HG03108 (cell line): ENCODE results near the gene TMBIM6.

Experiments used
- ATAC-seq: cut with Tn5 transposase; IDR thresholded peaks from one replicate; pipeline ENCODE4 v1.9.1; 2021; ENCODE audit warnings: moderate library complexity; ENCODE audit not compliant: unreplicated experiment

Gene TMBIM6

DNA sequence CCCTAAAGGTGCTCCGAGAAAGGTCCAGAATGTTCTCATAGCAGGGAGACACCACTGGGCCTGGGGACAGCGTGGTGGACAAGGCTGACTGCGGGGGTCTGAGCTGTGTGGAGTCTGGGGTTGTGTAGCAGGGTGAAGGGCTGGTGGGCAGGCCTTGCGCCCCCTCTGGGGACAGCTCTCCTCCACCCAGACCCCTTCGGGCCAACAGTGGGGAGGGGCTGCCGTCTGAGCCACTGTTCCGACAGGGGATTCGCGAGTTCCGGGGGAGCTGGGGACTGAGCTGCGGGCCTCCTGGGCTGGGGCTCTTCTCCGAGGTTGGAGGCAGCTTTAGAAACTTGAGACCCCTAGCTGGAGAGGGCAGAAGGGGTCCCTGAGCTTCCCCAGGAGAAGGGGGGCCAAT lies 54.8 kb downstream of the TMBIM6 start:
- no peak for ATAC-seq

DNA sequence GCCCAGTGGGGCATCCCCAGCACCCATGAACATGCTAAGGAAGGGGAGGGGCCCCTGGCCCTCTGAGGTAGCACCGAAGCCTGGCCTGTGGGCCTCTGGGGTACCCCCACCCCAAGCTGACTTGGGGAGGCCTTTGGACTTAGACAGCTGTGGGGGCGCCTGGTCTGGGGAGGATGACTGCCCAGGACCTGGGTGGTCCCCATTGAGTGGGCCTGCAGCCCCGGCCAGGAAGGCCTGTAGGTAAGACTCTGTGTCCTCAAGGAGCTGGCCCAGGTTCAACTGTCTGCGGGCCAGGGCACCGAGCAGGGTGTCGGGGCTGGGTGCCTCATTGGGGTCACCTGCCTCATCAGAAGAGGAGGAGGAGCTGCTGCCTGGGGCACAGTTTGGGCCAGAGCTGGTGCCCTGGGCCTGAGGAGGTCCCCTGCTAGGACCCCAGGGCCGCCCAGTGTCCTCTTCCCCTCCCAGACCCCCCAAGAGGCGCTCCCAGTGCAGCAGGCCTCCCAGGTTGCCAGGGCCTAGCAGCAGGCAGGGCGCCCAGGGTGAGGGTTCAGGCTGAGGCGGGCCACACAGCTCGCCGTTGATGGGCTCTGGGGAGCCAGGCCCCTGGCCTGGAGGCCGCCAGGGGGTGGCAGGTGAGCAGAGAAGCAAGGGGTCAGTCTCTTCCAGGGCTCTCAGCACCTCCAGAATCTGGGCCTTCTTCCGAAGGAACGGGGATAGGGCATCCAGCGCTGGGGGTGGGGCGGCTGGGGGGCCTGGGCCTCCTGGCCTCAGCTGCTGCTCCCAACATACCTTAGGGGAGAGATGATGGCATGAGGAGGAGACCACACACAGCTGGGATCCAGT lies 55.5 kb downstream of the TMBIM6 start:
- ATAC-seq: no peak

- ATAC-seq: no peak
These were observed 56.1 kb downstream of the TMBIM6 start for GRCh38 chr12:49797449-49797776.

- ATAC-seq: no peak
These were observed 56.9 kb downstream of the TMBIM6 start for GRCh38 chr12:49798248-49798647.

DNA sequence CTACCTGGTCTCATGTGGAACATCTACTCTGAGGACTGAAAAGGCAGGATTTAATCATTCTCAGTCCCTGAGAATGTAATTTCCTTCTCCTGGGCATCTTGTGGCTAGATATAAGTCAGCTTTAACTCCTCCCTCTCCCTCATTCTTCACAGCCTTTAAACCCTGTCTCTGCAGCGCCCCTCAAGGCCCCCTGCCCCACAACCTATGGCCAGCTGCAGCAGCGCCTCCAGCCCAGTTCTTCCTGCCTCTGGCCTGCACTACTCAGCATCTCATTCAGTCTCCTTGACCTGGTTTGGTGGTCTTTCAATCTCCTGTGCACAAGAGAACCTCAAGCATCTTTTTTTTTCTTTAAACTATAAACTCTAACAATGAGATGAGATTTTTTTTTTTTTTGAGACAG lies 57.6 kb downstream of the TMBIM6 start:
- no peak for ATAC-seq

GRCh38 chr12:49800421-49801140 lies 59.2 kb downstream of the TMBIM6 start:
- no peak for ATAC-seq

DNA sequence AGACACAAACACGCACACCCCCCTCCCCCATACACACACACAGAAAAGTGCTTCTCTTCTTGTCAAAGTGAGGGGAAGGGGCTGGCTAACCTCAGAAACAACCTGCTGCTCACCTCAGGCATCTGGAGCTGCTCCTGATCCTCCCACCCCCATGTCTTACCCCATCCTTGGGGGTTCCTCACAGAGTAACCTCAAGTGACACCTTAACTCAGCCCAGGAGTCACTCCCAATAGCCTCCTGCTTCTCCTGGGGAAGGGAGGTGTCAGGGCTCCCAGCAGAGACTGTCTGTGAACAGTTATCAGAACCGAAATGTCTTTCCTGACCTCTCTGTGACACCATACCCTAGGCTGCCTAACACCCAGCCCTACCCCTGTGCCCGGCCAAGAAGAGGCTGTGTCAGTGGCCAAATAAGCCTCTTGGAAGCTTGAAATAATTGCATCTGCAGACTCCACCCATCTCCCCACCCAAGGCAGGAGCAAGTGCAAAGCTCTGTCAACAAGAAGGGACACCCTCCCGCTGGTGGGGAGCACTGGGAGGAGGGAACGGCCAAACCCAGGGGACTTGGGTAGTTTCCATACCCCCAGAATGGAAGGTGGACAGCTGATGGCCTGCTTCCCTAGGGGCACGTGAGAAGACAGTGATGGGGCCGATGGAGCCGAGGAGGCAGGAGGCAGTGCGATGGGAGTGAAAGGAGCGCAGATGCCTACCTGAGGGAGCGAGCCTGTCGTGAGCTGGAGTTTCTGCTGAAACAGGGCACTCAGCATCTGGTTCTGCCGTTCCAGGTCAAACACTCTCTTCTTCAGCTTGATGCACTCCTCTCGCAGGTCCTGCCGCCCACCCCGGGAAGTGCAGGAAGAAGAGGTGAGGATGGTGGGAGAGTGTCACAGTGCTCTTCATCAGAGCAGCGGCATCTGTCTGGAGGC lies 60.0 kb downstream of the TMBIM6 start:
- no peak for ATAC-seq

GRCh38 chr12:49803693-49804450 lies 62.5 kb downstream of the TMBIM6 start:
- ATAC-seq: no peak

DNA sequence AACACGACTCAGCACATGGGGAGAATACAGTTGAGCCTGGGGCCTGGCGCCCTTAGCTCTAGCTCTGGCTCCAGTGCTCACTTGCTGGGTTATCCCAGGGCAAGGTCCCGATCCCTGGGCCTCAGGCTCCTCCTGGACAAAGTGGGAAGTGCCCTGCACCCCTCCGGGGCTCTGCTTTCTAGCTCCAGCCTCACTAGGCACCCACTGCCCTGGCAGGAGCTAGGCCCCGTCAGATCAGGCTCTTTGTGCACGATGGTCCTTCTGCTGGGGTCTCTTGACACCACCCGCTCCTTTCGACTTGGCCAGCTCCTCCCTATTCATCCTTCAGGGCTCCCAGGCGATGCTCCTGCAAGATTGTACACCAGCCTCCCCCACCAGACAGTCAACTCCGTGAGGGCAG lies 63.5 kb downstream of the TMBIM6 start:
- ATAC-seq: no peak

DNA sequence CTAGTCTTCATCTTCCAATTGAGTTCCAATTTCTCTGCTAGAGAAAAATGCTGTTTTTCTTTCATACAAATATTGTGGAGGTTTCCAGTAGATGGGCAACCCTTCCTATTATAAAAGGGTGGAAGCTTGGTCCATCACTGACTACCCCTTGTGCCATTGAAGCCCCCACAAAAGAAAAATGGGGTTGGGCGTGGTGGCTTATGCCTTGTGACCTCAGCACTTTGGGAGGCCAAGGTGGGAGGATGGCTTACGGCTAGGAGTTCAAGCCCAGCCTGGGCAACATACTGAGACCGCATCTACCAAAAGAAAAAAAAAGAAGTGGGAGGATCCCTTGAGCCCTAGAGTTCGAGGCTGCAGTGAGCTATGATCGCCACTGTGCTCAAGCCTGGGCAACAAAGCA lies 64.1 kb downstream of the TMBIM6 start:
- no peak for ATAC-seq

GRCh38 chr12:49806321-49806813 lies 65.0 kb downstream of the TMBIM6 start:
- no peak for ATAC-seq

GRCh38 chr12:49806877-49807276 lies 65.5 kb downstream of the TMBIM6 start:
- no peak for ATAC-seq

DNA sequence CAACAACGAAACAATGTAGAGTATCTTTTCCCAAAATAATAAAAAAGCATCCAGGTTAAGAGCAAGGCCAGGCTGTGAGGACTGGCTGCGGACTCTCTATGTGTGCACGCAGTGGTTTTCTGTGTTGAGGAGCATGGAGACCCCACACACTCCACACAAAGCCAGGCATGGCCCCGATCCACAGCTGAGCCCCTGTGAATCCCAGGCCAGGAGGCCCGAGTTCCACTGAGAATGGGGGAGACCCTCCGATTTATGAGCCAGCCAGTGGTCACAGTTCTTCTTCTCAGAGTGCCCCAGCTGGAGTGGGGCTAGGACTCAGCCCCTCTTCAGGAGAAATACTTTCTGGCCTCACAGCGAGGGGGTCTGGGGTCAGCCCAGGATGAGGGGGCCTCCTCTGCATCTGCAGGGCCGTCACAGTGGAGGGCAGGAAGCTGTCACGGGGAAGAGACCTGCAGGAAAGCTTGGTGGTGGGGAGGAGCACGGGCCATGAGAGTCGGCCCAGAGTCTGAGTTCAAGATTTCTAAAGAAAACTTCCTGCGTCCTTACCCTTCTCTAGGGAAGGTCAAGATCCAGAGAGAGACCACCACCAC lies 66.7 kb downstream of the TMBIM6 start:
- no peak for ATAC-seq

DNA sequence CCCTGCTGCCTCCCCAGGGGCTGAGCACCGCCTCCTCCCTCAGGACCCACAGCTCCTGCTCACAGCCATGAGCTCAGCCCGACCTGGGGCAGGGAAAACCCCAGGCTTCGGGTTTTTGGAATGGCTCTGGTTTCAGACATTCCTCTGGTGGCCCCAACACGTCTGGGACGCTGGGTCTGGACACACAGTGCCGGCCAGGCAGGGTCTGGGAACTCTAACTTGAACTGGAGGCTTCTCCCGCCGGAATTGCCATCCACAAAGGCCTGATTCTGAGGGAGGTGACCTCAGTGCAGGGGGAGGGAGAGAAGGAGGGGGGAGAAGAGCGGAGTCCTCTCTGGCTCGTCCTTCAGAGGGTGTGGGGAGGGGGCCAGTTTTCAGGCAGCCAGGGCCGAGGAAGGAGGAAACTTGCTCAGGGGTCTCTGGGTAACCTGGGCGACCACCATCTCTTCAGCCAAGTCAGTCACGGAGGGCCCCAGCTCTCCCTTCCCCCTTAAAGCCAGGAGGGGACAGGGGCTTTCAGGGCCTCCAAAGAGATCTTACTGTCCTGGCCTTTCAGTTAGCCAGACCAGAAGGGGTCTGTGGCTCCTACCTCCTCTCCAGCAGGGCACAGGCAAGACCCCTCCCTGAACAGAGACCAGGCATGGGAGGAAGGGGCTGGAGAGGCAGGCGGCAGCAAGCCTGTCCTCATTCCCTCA lies 67.5 kb downstream of the TMBIM6 start:
- no peak for ATAC-seq

- no peak for ATAC-seq
These were observed 68.1 kb downstream of the TMBIM6 start for GRCh38 chr12:49809381-49809905.

DNA sequence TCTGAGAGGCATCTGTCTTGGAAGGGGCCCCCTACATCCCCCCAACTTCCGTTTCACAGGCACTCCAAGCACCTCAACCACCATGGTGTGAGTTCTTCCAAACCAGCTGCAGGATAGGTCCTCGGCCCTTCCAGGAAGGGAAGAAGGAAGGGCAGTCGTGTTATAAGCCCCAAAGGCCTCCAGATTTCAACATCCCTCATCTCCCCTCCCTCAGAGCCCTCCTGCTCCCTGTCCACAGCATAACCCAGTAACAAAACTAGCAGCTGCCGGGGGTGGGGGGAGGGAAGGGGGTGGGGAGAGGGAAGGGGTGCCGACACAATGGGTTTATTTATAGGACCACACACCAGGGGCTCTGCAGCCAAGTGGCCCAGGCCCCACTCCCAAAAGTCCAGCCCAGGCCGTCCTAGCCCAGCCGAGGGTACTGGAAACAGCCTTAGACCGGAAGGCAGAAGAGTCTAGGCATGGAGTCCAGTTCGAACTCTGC lies 68.6 kb downstream of the TMBIM6 start:
- no peak for ATAC-seq

DNA sequence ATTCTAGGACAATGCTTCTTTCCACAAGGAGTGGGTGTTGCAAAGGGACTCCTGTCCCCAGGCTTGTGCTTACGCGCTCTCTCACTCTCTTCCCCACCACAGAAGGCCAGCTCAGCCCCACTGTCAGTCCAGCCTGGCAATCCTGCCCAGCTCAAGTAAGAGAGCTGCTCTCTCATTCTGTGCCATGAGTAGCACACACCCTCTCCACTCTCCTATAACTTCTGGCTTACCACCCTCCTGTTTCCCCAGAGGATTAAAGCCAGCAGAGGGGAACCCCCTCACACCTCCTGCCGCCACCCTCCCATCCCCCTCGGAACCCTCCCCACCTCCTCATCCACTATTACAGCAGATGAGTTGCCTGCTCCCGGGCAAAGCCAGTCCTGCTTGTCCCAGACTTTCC lies 69.8 kb downstream of the TMBIM6 start:
- ATAC-seq: no peak

DNA sequence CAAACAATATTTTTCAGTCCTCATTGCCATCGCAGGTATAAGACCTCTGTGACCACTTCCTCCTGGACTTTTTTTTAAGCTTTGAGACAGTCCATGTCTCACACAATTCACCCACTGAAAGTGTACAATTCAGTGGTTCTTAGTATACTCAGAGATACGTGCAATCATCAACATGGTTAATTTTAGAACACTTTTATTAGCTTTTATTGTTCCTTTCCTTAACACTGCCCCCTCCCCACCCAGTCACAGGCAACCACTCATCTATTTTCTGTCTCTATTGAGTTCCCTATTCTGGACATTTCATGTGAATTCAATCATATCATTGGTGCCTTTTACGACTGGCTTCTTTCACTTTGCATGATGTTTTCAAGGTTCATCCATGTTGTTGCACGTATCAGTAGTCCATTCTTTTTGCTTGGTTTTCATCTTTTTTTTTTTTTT lies 70.6 kb downstream of the TMBIM6 start:
- no peak for ATAC-seq

GRCh38 chr12:49813131-49813530 lies 71.8 kb downstream of the TMBIM6 start:
- no peak for ATAC-seq
